Common myeloid progenitor, CD34-positive (primary cell): ENCODE measurements around the gene TMA16.

ENCODE experiments used
- CTCF ChIA-PET: fragments of 350-600 bp; sonication (Branson Sonifier 250); formaldehyde crosslinking; loops from one replicate; lab custom pipeline; 2021; ENCODE audit warnings: antibody characterized with exemption; lab: Charles Lee
- POLR2A ChIA-PET: fragments of 350-600 bp; sonication (Branson Sonifier 250); formaldehyde crosslinking; loops from one replicate; lab custom pipeline; 2021; ENCODE audit warnings: antibody characterized with exemption; lab: Charles Lee
- DNase-seq, 3 donors: peaks; one replicate each; pipeline versions ENCODE4 v3.0.0 to v3.0.0-alpha.2; 2013
- H3K27ac ChIP-seq, 2 experiments: 1 replicate in 1 of 2; 2 replicates in 1 of 2; pipeline ENCODE4 v1.7.0; 2013; ENCODE audit warnings: inconsistent platforms in 2 of 2, low read length in 2 of 2, mild to moderate bottlenecking in 2 of 2, low read depth in 1 of 2, moderate library complexity in 1 of 2; ENCODE audit not compliant: severe bottlenecking in 2 of 2, insufficient read depth in 1 of 2, poor library complexity in 1 of 2
- H3K27me3 ChIP-seq, 5 experiments: replicated peaks in 2 of 5; 1 replicate in 3 of 5; 2 replicates in 2 of 5; pipeline versions ENCODE4 v1.6.1 to v1.7.0; 2013; ENCODE audit warnings: low read length in 4 of 5, mild to moderate bottlenecking in 2 of 5, moderate library complexity in 2 of 5, inconsistent platforms in 1 of 5; ENCODE audit not compliant: insufficient read depth in 5 of 5, control insufficient read depth in 4 of 5
- H3K36me3 ChIP-seq, 4 experiments: 1 replicate in 2 of 4; 2 replicates in 2 of 4; pipeline versions ENCODE4 v1.6.1 to v1.7.0; 2013; ENCODE audit warnings: low read length in 3 of 4, control low read depth in 1 of 4, mild to moderate bottlenecking in 1 of 4; ENCODE audit not compliant: control insufficient read depth in 4 of 4, insufficient read depth in 4 of 4
- H3K4me1 ChIP-seq, 4 experiments: 1 replicate in 3 of 4; 2 replicates in 1 of 4; pipeline versions ENCODE4 v1.6.1 to v1.7.1; 2013; ENCODE audit warnings: low read length in 3 of 4, mild to moderate bottlenecking in 3 of 4, control low read depth in 1 of 4, inconsistent platforms in 1 of 4, moderate library complexity in 1 of 4; ENCODE audit not compliant: control insufficient read depth in 4 of 4, insufficient read depth in 4 of 4; ENCODE audit errors: control extremely low read depth in 1 of 4
- H3K4me3 ChIP-seq, 7 experiments: 1 replicate in 4 of 7; 2 replicates in 3 of 7; pipeline versions ENCODE4 v1.5.1 to v1.7.0; 2013; ENCODE audit warnings: mild to moderate bottlenecking in 7 of 7, low read length in 6 of 7, moderate library complexity in 6 of 7, inconsistent platforms in 2 of 7, low read depth in 2 of 7, control low read depth in 1 of 7; ENCODE audit not compliant: insufficient read depth in 4 of 7, control insufficient read depth in 1 of 7; ENCODE audit errors: extremely low read depth in 1 of 7
- H3K9me3 ChIP-seq, 5 experiments: 1 replicate in 4 of 5; 2 replicates in 1 of 5; pipeline versions ENCODE4 v1.6.1 to v1.7.1; 2013; ENCODE audit warnings: low read length in 4 of 5, mild to moderate bottlenecking in 2 of 5, inconsistent platforms in 1 of 5, low read depth in 1 of 5, moderate library complexity in 1 of 5; ENCODE audit not compliant: control insufficient read depth in 4 of 5, insufficient read depth in 2 of 5; ENCODE audit errors: control extremely low read depth in 1 of 5
- WGBS: methylation state at CpG from one replicate; pipeline ENCODE4 v1.1.5; 2013; ENCODE audit not compliant: insufficient coverage; 5-methylcytosine and 5-hydroxymethylcytosine counted together

TMA16 gene

DNA sequence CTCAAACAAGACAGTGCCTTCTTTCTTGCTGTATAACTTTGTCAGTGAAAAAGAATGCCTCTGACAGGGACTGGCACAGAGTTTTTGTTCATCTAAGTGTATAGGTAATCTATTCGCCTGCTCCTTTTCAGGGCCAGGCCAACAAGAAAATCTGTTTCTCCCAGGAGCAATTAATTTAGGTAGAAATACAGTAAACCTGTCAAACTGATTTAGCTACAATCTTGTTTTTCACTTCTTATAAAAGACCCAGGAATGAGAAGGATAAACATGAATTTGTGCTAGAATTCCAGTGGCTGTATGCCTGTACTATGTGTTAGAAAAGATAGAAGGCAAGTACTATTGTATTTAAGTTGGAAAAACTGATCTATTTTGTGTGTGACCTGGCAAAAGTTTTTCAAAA is 6.1 kb downstream of the TMA16 start:
- H3K27ac ChIP-seq = no peak overlapping the region
- POLR2A ChIA-PET = no interaction called here
- H3K4me3 ChIP-seq = no peak overlapping the region
- H3K4me1 ChIP-seq = peaks cover 10 to 25% (median 19%) of the 10 kb centered on the region in 4 experiments
- H3K9me3 ChIP-seq = no peaks in the 10 kb centered on the region
- peaks cover 0 to 29% (median under 1%) of the 10 kb centered on the region in 4 experiments for H3K36me3 ChIP-seq
- no peaks in the 10 kb centered on the region for H3K27me3 ChIP-seq
- DNase-seq = no peak
- WGBS = no CpG with 5 or more reads among the region's 1 CpG
- CTCF ChIA-PET = interaction anchor here (0.7 to 1.1 kb wide), 3 partner anchors 16 to 54 kb away, joined by 3 read pairs; no protein-coding TSS in a partner anchor

DNA sequence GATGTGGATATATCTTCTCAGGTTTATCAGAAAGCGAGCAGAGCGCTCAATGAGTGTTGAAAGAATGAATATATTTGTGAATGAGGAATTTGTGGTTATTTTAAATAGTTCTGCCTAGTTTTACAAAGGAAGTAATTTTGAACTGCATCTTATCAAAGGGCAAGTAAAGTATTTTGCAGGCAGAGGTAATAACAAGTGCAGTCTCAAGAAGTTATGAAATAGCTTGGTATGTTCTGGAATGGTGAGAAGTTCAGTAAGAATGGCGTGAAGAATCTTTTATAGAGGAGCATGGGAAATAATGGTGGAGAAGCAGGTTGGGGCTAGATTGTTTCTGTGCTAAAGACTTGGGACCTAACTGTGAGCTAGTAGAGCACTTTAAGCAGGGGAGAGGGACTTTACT is 10.9 kb downstream of the TMA16 start:
- Histone ChIP-seq H3K4me1 (peaks cover 6 to 18% (median 15%) of the 10 kb centered on the region in 4 experiments), H3K36me3 (peaks cover 3 to 35% (median 19%) of the 10 kb centered on the region in 4 experiments), H3K27me3 (no peaks in the 10 kb centered on the region), H3K27ac (no peak overlapping the region), H3K9me3 (no peaks in the 10 kb centered on the region), H3K4me3 (no peak overlapping the region)
- ChIA-PET POLR2A (interaction anchor here (1.1 kb wide), 1 partner anchor 11 kb away, joined by 3 read pairs; the partner anchor contains the start of gene TMA16), CTCF (interaction anchor here (0.7 to 2.3 kb wide), 12 partner anchors 9 to 49 kb away, joined by 3 to 9 read pairs (median 4); partner anchors contain the start of gene TMA16)
- WGBS = 53% methylated on average over 3 of the region's 3 CpGs
- peak in 2 of 3 donors; percentile 6 to 13 for DNase-seq

DNA sequence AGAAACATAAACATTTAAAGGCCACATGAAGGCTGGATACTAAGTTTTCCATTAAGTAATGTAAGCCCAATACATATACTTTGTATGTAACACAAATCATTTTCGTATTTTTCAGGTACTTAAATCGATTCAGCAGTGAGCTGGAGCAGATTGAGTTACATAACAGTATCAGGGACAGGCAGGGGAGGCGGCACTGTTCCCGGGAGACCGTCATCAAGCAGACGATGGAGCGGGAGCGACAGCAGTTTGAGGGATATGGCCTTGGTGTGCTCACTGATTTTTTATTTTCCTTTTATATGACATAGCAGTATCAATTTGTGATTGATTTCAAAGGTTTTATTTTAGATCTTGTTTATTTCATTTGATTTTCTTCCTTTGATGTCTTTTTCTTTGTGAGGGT is 20.7 kb downstream of the TMA16 start:
- Histone ChIP-seq H3K4me1 (no peaks in the 10 kb centered on the region), H3K36me3 (peaks cover 25 to 66% (median 41%) of the 10 kb centered on the region in 4 experiments), H3K9me3 (no peaks in the 10 kb centered on the region), H3K27ac (no peak overlapping the region), H3K27me3 (no peaks in the 10 kb centered on the region), H3K4me3 (no peak overlapping the region)
- WGBS = 94% methylated on average over 3 of the region's 8 CpGs
- CTCF ChIA-PET = interaction anchor here (1.1 kb wide), 1 partner anchor 9 kb away, joined by 3 read pairs; no protein-coding TSS in a partner anchor
- POLR2A ChIA-PET = no interaction called here
- no peak for DNase-seq

- no peaks in the 10 kb centered on the region for H3K9me3 ChIP-seq
- no peak overlapping the region for H3K4me3 ChIP-seq
- DNase-seq = no peak
- no peak overlapping the region for H3K27ac ChIP-seq
- no peaks in the 10 kb centered on the region for H3K4me1 ChIP-seq
- POLR2A ChIA-PET = no interaction called here
- peaks cover 29 to 64% (median 43%) of the 10 kb centered on the region in 4 experiments for H3K36me3 ChIP-seq
- no peaks in the 10 kb centered on the region for H3K27me3 ChIP-seq
- CTCF ChIA-PET = interaction anchor here (1.3 kb wide), 1 partner anchor 38 kb away, joined by 3 read pairs; no protein-coding TSS in a partner anchor
- 100% methylated on average over 3 of the region's 3 CpGs for WGBS
These were observed 29.4 kb downstream of the TMA16 start for GRCh38 chr4:163523791-163524365.

GRCh38 chr4:163525982-163526381 is 31.5 kb downstream of the TMA16 start:
- WGBS = no CpG with 5 or more reads among the region's 3 CpGs
- POLR2A ChIA-PET = no interaction called here
- Histone ChIP-seq H3K9me3 (no peaks in the 10 kb centered on the region), H3K27ac (no peak overlapping the region), H3K4me3 (no peak overlapping the region), H3K27me3 (no peaks in the 10 kb centered on the region), H3K36me3 (peaks cover 27 to 59% (median 42%) of the 10 kb centered on the region in 4 experiments), H3K4me1 (no peaks in the 10 kb centered on the region)
- DNase-seq = no peak
- CTCF ChIA-PET = interaction anchor here (1.1 to 1.3 kb wide), 3 partner anchors 12 to 19 kb away, joined by 3 to 4 read pairs (median 4); no protein-coding TSS in a partner anchor

GRCh38 chr4:163527172-163527571 is 32.7 kb downstream of the TMA16 start:
- Histone ChIP-seq H3K27ac (no peak overlapping the region), H3K9me3 (no peaks in the 10 kb centered on the region), H3K27me3 (no peaks in the 10 kb centered on the region), H3K36me3 (peaks cover 23 to 53% (median 35%) of the 10 kb centered on the region in 4 experiments), H3K4me3 (no peak overlapping the region), H3K4me1 (no peaks in the 10 kb centered on the region)
- no peak for DNase-seq
- ChIA-PET POLR2A (no interaction called here), CTCF (interaction anchor here (1.0 kb wide), 1 partner anchor 16 kb away, joined by 3 read pairs; no protein-coding TSS in a partner anchor)
- 100% methylated on average over 1 of the region's 2 CpGs for WGBS

DNA sequence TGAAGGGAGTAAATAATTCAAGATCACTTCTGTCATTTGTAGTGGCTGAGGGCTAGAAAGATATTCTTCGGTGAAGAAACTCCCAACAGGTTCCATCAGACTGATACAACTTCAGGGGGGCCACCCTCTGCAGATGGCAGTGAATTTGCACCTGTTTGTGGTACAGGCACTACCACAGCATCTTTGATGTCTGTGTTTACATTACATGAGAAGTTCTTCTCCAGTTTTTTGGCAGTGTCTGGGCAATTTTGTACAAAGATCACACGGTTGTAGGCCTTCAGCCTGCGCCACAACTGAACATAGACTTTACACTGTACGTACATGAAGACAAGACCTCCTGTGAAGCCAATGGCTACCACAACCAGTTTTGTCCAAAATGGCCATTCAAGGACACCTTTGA is 34.2 kb downstream of the TMA16 start:
- ChIA-PET POLR2A (no interaction called here), CTCF (no interaction called here)
- Histone ChIP-seq H3K36me3 (peaks cover 20 to 41% (median 31%) of the 10 kb centered on the region in 4 experiments), H3K27me3 (no peaks in the 10 kb centered on the region), H3K9me3 (no peaks in the 10 kb centered on the region), H3K4me3 (no peak overlapping the region), H3K27ac (no peak overlapping the region), H3K4me1 (no peaks in the 10 kb centered on the region)
- 95% methylated on average over 4 of the region's 4 CpGs for WGBS
- DNase-seq = no peak
